ENCODE measurements around the gene GRIA4. TPM values are rescaled to one million over a fixed set of nuclear protein-coding genes. Genes with fewer than 3 reads are reported as not detected.

The GRIA4 gene
- not detected for total RNA-seq

DNA sequence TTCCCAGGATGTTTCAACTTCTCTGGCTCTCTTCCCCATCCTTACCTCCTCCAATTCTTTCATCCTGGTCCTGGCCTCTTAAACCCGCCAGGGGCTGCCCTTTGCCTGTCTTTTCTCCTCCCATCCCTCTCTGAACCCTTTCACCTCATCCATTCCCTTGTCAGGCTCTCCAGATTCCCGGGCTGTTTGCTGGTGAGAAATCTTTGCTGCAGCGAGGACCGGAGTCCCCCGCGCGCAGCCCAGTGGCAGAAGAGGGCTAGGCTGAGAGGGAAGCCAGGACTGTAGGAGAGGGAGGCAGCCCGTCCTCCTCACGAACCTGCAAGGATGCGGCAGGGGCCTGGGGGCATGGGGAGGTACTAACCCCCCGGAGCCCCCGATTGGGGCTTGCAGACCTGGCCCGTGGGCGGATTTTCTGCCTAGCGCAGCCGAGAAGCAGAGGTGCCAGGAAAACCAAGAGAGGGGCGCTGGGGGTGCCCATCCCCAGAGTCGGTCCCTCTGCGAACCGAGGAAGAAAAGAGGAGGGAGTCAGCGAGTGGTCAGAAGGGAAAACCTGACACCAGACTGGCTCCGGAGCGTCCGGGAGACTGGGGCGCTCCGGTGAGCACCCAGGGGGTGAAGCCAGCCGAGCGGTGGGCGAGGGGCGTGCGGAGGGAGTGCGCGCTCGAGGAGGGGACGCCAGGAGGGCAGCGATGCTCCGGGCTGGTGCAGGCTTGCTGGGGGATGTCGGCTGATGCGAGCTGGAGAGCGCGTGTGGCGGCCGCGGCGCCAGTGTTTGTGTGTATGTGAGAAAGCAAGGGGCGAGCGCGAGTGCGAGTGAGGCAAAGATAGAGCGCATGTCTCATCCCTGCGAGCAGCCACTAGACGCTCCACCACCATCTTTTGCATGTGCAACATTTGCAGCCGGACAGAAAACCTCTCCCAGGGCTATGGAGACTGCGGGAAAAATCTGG, at the start of gene GRIA4:
Gene GRIA4 (plus strand): TSS at position 242 of the 950 bp plus-strand sequence. CDS start 925 bp downstream, outside the sequence.
- ATAC-seq (ENCODE audit: low FRiP score) (peak; percentile 32), DNase-seq (ENCODE audit: low spot score) (no peak)
- TF ChIP-seq, protein P1, sequence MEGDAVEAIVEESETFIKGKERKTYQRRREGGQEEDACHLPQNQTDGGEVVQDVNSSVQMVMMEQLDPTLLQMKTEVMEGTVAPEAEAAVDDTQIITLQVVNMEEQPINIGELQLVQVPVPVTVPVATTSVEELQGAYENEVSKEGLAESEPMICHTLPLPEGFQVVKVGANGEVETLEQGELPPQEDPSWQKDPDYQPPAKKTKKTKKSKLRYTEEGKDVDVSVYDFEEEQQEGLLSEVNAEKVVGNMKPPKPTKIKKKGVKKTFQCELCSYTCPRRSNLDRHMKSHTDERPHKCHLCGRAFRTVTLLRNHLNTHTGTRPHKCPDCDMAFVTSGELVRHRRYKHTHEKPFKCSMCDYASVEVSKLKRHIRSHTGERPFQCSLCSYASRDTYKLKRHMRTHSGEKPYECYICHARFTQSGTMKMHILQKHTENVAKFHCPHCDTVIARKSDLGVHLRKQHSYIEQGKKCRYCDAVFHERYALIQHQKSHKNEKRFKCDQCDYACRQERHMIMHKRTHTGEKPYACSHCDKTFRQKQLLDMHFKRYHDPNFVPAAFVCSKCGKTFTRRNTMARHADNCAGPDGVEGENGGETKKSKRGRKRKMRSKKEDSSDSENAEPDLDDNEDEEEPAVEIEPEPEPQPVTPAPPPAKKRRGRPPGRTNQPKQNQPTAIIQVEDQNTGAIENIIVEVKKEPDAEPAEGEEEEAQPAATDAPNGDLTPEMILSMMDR (IDR thresholded peaks at IDR 0.05): no peak

DNA sequence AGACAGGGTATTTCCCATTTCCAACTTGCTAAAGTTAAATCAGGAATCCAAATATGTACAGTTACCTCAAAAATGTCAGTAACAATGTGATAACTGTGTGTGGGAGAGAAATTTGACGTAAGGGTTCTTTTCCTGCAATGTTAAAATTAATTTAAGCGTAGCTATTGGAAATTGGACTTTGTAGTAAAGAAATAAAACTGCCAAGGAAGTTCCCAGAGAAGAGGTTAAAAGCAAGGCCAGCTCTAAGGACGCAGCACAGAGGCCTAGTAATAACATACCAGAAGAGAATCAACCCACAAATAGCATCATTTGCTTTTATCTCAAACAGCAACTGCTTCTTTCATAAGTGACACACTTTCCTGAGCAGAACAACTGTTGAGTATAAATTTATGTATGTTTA, 36.8 kb upstream of the GRIA4 start:
- ATAC-seq (ENCODE audit: low FRiP score) (no peak), DNase-seq (ENCODE audit: low spot score) (no peak)
- TF ChIP-seq, protein P1 (IDR thresholded peaks at IDR 0.05): no peak

DNA sequence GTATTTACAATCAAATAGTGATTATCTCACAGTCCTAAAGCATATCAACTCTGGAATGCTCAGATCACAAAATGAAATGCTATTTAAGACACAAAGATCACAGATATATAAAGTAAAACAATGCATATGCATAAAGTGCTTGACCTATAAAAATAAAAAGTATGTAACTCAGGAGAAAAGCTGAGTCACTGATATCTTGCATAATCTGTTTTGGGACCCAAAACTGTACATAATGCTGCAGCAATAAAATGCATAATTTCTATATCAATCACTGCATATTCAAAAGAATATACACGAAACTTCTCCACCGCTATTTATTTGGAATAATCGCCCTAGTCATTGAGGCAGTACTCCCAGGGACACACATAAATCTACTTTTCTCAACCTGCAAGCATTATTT, 34.9 kb upstream of the GRIA4 start:
- no peak for DNase-seq (ENCODE audit: low spot score)
- TF ChIP-seq, protein P1 (IDR thresholded peaks at IDR 0.05): no peak
- ATAC-seq (ENCODE audit: low FRiP score): no peak

DNA sequence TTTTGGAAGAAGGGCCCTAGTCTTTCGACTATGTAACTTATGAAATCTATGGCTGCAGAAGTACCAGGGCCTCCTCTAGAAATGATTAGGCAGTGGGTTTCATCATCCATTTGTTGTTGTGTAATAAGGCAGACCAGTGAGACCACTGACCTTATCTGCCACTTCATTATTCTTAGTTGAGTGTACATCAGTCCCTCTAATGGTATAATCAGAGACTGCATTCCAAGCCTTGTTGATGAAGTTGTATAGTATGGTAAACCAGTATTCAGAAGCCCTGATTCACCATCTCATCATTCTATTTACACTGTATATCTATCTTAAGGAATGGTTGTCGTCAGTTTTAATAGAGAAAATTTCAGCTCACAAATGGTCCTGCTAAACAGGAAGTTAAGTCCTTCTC, 32.2 kb upstream of the GRIA4 start:
- ATAC-seq (ENCODE audit: low FRiP score) (no peak), DNase-seq (ENCODE audit: low spot score) (no peak)
- TF ChIP-seq, protein P1 (IDR thresholded peaks at IDR 0.05): no peak

DNA sequence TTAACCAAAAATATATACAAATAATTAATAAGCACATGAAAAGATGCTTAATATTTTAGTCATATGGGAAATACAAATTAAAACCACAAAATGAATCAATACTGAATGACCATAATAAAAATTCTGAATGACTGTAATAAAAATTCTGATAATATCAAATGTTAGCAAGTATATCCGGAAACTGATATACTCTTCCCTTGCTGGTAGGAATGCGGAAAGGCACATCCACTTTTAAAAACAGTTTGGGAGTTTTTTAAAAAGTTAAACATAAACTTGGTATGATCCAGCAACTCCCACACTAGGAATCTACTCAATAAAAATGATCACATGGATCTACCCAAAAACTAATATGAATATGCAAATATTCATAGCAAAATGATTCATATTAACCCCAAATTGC, 30.8 kb upstream of the GRIA4 start:
- ATAC-seq (ENCODE audit: low FRiP score): no peak
- DNase-seq (ENCODE audit: low spot score): no peak
- TF ChIP-seq, protein P1 (IDR thresholded peaks at IDR 0.05): no peak

DNA sequence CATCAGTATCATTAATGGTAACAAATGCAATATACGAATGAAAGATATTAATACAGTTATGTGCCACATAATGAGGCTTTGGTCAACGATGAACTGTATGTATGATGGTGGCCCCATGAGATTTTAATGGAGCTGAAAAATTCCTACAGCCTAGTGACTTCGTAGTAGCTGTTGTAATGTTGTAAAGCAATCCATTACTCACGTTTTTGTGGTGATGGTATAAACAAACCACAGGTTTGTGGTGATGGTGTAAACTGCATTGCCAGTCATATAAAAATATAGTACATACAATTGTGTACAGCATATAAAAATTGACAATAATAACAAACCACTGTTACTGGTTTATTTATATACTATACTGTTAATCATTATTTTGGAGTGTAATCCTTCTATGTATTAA, 27.4 kb upstream of the GRIA4 start:
- ATAC-seq (ENCODE audit: low FRiP score): no peak
- TF ChIP-seq, protein P1 (IDR thresholded peaks at IDR 0.05): no peak
- no peak for DNase-seq (ENCODE audit: low spot score)

DNA sequence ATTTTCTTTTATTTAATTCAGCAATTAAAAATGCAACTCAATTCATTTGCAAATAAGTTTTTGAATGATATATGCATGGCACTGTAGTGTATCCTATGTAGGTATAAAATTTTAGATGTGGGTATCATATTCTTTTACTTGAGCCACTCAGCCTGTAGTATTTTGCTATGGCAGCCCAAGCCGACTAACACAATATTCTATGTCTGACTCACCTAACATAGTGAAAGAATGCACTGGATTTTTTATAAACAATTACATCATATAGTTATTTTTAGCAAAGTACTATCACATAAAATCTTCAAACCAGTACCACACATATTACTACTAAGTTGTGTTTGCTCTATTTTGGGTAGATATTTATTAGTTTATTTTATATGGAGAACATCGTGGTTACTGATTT, 21.9 kb upstream of the GRIA4 start:
- TF ChIP-seq, protein P1 (IDR thresholded peaks at IDR 0.05): no peak
- DNase-seq (ENCODE audit: low spot score) (no peak), ATAC-seq (ENCODE audit: low FRiP score) (no peak)
